ENCODE measurements around the gene PDSS1. TPM values are rescaled to one million over a fixed set of nuclear protein-coding genes. Genes with fewer than 3 reads are reported as not detected.

PDSS1 gene
- total and polyA plus RNA-seq, 8 donors = 2.5 to 31.9 (median 6.3) TPM; not detected in 1

DNA sequence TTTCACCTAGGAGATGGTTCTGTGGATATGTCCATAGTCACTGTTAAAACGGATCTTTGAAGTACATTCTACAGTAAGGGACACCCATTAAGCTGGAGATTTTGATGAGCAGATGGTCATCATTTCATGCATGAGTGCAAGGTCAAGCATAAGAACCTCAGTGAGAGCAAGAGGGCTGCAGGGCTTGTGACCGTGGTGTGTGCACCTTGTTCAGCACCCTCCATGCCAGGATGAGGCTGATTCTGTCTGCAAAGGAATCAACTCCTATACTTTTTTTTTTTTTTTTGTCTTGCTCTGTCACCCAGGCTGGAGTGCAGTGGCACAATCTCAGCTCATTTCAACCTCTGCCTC lies 17.6 kb downstream of the PDSS1 start:
- no peak for DNase-seq
- intact Hi-C loops (cut with DNase I; ENCODE audit: low total_unique reads) = no loop called here
- 87 to 97% (median 93%) methylated on average over 2 of the region's 2 CpGs for WGBS, 5 donors
- H3K9me3 ChIP-seq = no peaks in the 10 kb centered on the region
- TF ChIP-seq POLR2AphosphoS5 (IDR thresholded peaks at IDR 0.05) (no peak), POLR2A (IDR thresholded peaks at IDR 0.05) (no peak)
- H3K4me3 ChIP-seq = no peak overlapping the region
- H3K36me3 ChIP-seq = peaks cover 3 to 78% (median 54%) of the 10 kb centered on the region in 4 donors
- no peaks in the 10 kb centered on the region for H3K4me1 ChIP-seq
- no peaks in the 10 kb centered on the region for H3K27me3 ChIP-seq
- H3K27ac ChIP-seq = no peak overlapping the region

DNA sequence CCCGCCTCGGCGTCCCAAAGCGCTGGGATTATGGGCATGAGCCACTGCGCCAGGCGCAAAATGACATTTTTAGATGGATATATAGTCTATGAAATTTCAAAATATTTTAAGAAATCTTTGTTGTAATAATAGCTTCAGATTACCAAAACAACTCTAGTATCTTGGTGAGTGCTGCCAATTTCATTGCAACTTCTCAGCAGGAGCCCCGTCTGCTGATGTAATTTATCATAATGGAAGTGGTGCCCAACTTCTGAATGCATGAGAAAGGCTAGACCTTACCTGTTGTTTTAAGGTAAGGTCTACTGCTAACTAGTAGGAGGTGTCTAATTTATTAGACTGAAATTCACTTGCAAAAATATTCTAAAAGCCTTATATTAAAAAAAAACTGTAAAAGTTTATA lies 20.0 kb downstream of the PDSS1 start:
- intact Hi-C loops (cut with DNase I; ENCODE audit: low total_unique reads) = no loop called here
- Histone ChIP-seq H3K27me3 (no peaks in the 10 kb centered on the region), H3K4me3 (no peak overlapping the region), H3K27ac (no peak overlapping the region), H3K9me3 (no peaks in the 10 kb centered on the region), H3K36me3 (peaks cover 3 to 73% (median 59%) of the 10 kb centered on the region in 4 donors), H3K4me1 (no peaks in the 10 kb centered on the region)
- no peak for TF ChIP-seq POLR2A (IDR thresholded peaks at IDR 0.05)
- TF ChIP-seq POLR2AphosphoS5 (IDR thresholded peaks at IDR 0.05) = no peak
- TF ChIP-seq EP300 (IDR thresholded peaks at IDR 0.05) = no peak
- no peak for TF ChIP-seq CTCF (IDR thresholded peaks at IDR 0.05)
- DNase-seq = no peak
- WGBS, 5 donors = 84 to 99% (median 89%) methylated on average over 7 of the region's 7 CpGs

GRCh38 chr10:26721561-26721960 lies 24.1 kb downstream of the PDSS1 start:
- peak in 1 of 2 donors; percentile 32 for DNase-seq
- Histone ChIP-seq H3K9me3 (no peaks in the 10 kb centered on the region), H3K4me1 (no peaks in the 10 kb centered on the region), H3K27me3 (no peaks in the 10 kb centered on the region), H3K27ac (no peak overlapping the region), H3K36me3 (peaks cover 15 to 64% (median 56%) of the 10 kb centered on the region in 4 donors), H3K4me3 (no peak overlapping the region)
- intact Hi-C loops (cut with DNase I; ENCODE audit: low total_unique reads) = loop anchor here (5.0 kb wide), 1 partner anchor 166 kb away; no protein-coding TSS in a partner anchor
- no peak for TF ChIP-seq EP300 (IDR thresholded peaks at IDR 0.05)
- 86 to 97% (median 90%) methylated on average over 7 of the region's 7 CpGs for WGBS, 5 donors

GRCh38 chr10:26723016-26723415 lies 25.5 kb downstream of the PDSS1 start:
- H3K27ac ChIP-seq = no peak overlapping the region
- H3K9me3 ChIP-seq = no peaks in the 10 kb centered on the region
- no peaks in the 10 kb centered on the region for H3K4me1 ChIP-seq
- H3K4me3 ChIP-seq = no peak overlapping the region
- H3K27me3 ChIP-seq = no peaks in the 10 kb centered on the region
- DNase-seq = no peak
- H3K36me3 ChIP-seq = peaks cover 12 to 62% (median 60%) of the 10 kb centered on the region in 4 donors
- intact Hi-C loops (cut with DNase I; ENCODE audit: low total_unique reads) = loop anchor here (5.0 kb wide), 1 partner anchor 164 kb away; no protein-coding TSS in a partner anchor
- no peak for TF ChIP-seq POLR2AphosphoS5 (IDR thresholded peaks at IDR 0.05)
- TF ChIP-seq CTCF (IDR thresholded peaks at IDR 0.05) = no peak
- no peak for TF ChIP-seq POLR2A (IDR thresholded peaks at IDR 0.05)
- TF ChIP-seq EP300 (IDR thresholded peaks at IDR 0.05) = no peak
- WGBS, 5 donors = 85 to 98% (median 97%) methylated on average over 4 of the region's 4 CpGs

DNA sequence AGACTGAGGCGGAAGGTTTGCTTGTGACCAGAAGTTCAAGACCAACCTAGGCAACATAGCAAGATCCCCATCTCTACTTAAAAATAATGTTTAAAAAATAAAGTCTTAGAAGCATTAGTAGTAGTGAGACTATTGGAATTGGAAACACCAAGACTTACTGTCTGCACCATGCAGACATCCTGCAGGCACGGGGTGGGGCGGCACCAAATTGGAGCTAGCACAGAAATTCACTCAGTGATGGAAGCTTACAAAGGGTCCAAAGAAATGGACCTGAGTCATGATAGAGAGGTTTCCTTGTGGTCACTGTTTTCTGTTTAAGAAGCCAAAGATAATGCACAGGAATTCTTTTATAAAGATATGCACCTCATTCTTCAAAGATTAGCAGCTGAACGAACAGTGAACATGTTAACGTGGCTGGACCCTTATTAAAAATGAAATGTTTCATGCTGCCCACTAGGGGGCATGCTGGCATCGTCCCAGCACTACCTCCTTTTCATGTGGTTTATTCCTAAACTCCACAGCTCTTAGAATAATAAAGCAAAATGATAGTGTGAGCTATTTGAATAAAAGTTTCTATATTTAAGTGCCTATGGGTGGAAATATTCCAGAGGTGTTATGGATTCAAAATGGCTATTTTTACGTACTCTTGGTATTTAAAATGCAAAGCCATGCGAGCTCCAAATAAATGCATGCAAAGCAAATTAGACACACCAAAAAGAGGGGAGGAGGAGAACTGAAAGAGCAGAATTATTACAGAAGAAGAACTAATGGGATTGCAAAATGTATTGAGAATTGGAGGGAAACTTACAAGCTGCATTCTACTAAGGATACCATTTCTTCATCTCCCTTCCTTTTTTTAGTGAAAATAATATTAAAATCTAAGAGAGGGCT lies 28.6 kb downstream of the PDSS1 start:
- no peak overlapping the region for H3K27ac ChIP-seq
- 52 to 58% (median 56%) methylated on average over 8 of the region's 8 CpGs for WGBS, 5 donors
- no peak overlapping the region for H3K4me3 ChIP-seq
- H3K27me3 ChIP-seq = no peaks in the 10 kb centered on the region
- H3K36me3 ChIP-seq = peaks cover 12 to 71% (median 62%) of the 10 kb centered on the region in 4 donors
- TF ChIP-seq POLR2AphosphoS5 (IDR thresholded peaks at IDR 0.05) = peak in 1 of 3 donors; percentile 42
- TF ChIP-seq EP300 (IDR thresholded peaks at IDR 0.05) = no peak
- no peak for TF ChIP-seq POLR2A (IDR thresholded peaks at IDR 0.05)
- peak in 5 of 7 experiments; percentile 47 to 92 (median 70) for TF ChIP-seq CTCF (IDR thresholded peaks at IDR 0.05)
- intact Hi-C loops (cut with DNase I; ENCODE audit: low total_unique reads) = no loop called here
- H3K9me3 ChIP-seq = no peaks in the 10 kb centered on the region
- H3K4me1 ChIP-seq = no peaks in the 10 kb centered on the region
- DNase-seq = peak; percentile 70 to 86

All from stomach (tissue), 9 donors.